ENCODE measurements around the gene AKAP8L.
A peak's percentile ranks its signal among the peaks of the same experiment; 100 is the strongest.
"Not testable (repeated sequence)": the region's sequence is repeated elsewhere in the genome, so short reads cannot be mapped to it uniquely, and the experiment has no call there.

AKAP8L gene

GRCh38 chr19:15421721-15422260 is 3.0 kb upstream of the AKAP8L start:
- Histone ChIP-seq H3K36me3 (ENCODE audit: control insufficient read depth, insufficient read depth, low read length, severe bottlenecking) (peaks cover 42% of the 10 kb centered on the region), H3K9ac (ENCODE audit: low read length) (no peak overlapping the region), H3K27me3 (replicated peaks; ENCODE audit: control insufficient read depth, insufficient read depth, low read length) (no peaks in the 10 kb centered on the region), H3K4me1 (ENCODE audit: control insufficient read depth, insufficient read depth, low read length) (peaks cover 18% of the 10 kb centered on the region), H3K4me3 (ENCODE audit: low read length) (no peak overlapping the region), H3K9me3 (ENCODE audit: control insufficient read depth, low read length) (no peaks in the 10 kb centered on the region)
- DNase-seq (ENCODE audit: low read depth) = no peak

GRCh38 chr19:15421136-15421695 is 2.4 kb upstream of the AKAP8L start:
- H3K27me3 ChIP-seq (replicated peaks; ENCODE audit: control insufficient read depth, insufficient read depth, low read length) = no peaks in the 10 kb centered on the region
- H3K36me3 ChIP-seq (ENCODE audit: control insufficient read depth, insufficient read depth, low read length, severe bottlenecking) = peaks cover 41% of the 10 kb centered on the region
- no peak for DNase-seq (ENCODE audit: low read depth)
- peaks cover 23% of the 10 kb centered on the region for H3K4me1 ChIP-seq (ENCODE audit: control insufficient read depth, insufficient read depth, low read length)
- no peaks in the 10 kb centered on the region for H3K9me3 ChIP-seq (ENCODE audit: control insufficient read depth, low read length)
- no peak overlapping the region for H3K4me3 ChIP-seq (ENCODE audit: low read length)
- H3K9ac ChIP-seq (ENCODE audit: low read length) = no peak overlapping the region

- peak overlapping the region; percentile 93 for H3K4me3 ChIP-seq (ENCODE audit: low read length)
- peak; percentile 15 for DNase-seq (ENCODE audit: low read depth)
- H3K9ac ChIP-seq (ENCODE audit: low read length) = peak overlapping the region; percentile 94
- H3K36me3 ChIP-seq (ENCODE audit: control insufficient read depth, insufficient read depth, low read length, severe bottlenecking) = peaks cover 41% of the 10 kb centered on the region
- no peaks in the 10 kb centered on the region for H3K9me3 ChIP-seq (ENCODE audit: control insufficient read depth, low read length)
- H3K4me1 ChIP-seq (ENCODE audit: control insufficient read depth, insufficient read depth, low read length) = peaks cover 23% of the 10 kb centered on the region
- H3K27me3 ChIP-seq (replicated peaks; ENCODE audit: control insufficient read depth, insufficient read depth, low read length) = no peaks in the 10 kb centered on the region
Observed at GRCh38 chr19:15419413-15420025, 731 bp upstream of the AKAP8L start.

- H3K9me3 ChIP-seq (ENCODE audit: control insufficient read depth, low read length) = no peaks in the 10 kb centered on the region
- peak; percentile 80 for DNase-seq (ENCODE audit: low read depth)
- H3K4me1 ChIP-seq (ENCODE audit: control insufficient read depth, insufficient read depth, low read length) = peaks cover 30% of the 10 kb centered on the region
- H3K4me3 ChIP-seq (ENCODE audit: low read length) = peak overlapping the region; percentile 93
- no peaks in the 10 kb centered on the region for H3K27me3 ChIP-seq (replicated peaks; ENCODE audit: control insufficient read depth, insufficient read depth, low read length)
- peaks cover 30% of the 10 kb centered on the region for H3K36me3 ChIP-seq (ENCODE audit: control insufficient read depth, insufficient read depth, low read length, severe bottlenecking)
- H3K9ac ChIP-seq (ENCODE audit: low read length) = peak overlapping the region; percentile 94
Observed at GRCh38 chr19:15418231-15418578, 583 bp downstream of the AKAP8L start.

GRCh38 chr19:15417699-15418098 is 1.1 kb downstream of the AKAP8L start:
- peak; percentile 52 for DNase-seq (ENCODE audit: low read depth)
- Histone ChIP-seq H3K9ac (ENCODE audit: low read length) (peak overlapping the region; percentile 94), H3K36me3 (ENCODE audit: control insufficient read depth, insufficient read depth, low read length, severe bottlenecking) (peaks cover 29% of the 10 kb centered on the region)

GRCh38 chr19:15412832-15413231 is 6.0 kb downstream of the AKAP8L start:
- Histone ChIP-seq H3K9me3 (ENCODE audit: control insufficient read depth, low read length) (no peaks in the 10 kb centered on the region), H3K9ac (ENCODE audit: low read length) (no peak overlapping the region), H3K27me3 (replicated peaks; ENCODE audit: control insufficient read depth, insufficient read depth, low read length) (no peaks in the 10 kb centered on the region), H3K4me3 (ENCODE audit: low read length) (no peak overlapping the region), H3K4me1 (ENCODE audit: control insufficient read depth, insufficient read depth, low read length) (peaks cover 44% of the 10 kb centered on the region), H3K36me3 (ENCODE audit: control insufficient read depth, insufficient read depth, low read length, severe bottlenecking) (peaks cover 49% of the 10 kb centered on the region)
- no peak for DNase-seq (ENCODE audit: low read depth)

More at GRCh38 chr19:15417699-15418098, 1.1 kb downstream of the AKAP8L start:
- Histone ChIP-seq H3K4me3 (ENCODE audit: low read length) (peak overlapping the region; percentile 93), H3K9me3 (ENCODE audit: control insufficient read depth, low read length) (no peaks in the 10 kb centered on the region), H3K4me1 (ENCODE audit: control insufficient read depth, insufficient read depth, low read length) (peaks cover 35% of the 10 kb centered on the region), H3K27me3 (replicated peaks; ENCODE audit: control insufficient read depth, insufficient read depth, low read length) (no peaks in the 10 kb centered on the region)

- peaks cover 36% of the 10 kb centered on the region for H3K4me1 ChIP-seq (ENCODE audit: control insufficient read depth, insufficient read depth, low read length)
- peaks cover 58% of the 10 kb centered on the region for H3K36me3 ChIP-seq (ENCODE audit: control insufficient read depth, insufficient read depth, low read length, severe bottlenecking)
Observed at GRCh38 chr19:15411351-15411750, 7.4 kb downstream of the AKAP8L start.

GRCh38 chr19:15404780-15405211 is 14.0 kb downstream of the AKAP8L start:
- no peaks in the 10 kb centered on the region for H3K9me3 ChIP-seq (ENCODE audit: control insufficient read depth, low read length)
- no peak overlapping the region for H3K9ac ChIP-seq (ENCODE audit: low read length)
- H3K27me3 ChIP-seq (replicated peaks; ENCODE audit: control insufficient read depth, insufficient read depth, low read length) = no peaks in the 10 kb centered on the region
- DNase-seq (ENCODE audit: low read depth) = no peak
- H3K36me3 ChIP-seq (ENCODE audit: control insufficient read depth, insufficient read depth, low read length, severe bottlenecking) = peaks cover 75% of the 10 kb centered on the region
- H3K4me3 ChIP-seq (ENCODE audit: low read length) = no peak overlapping the region
- peaks cover 22% of the 10 kb centered on the region for H3K4me1 ChIP-seq (ENCODE audit: control insufficient read depth, insufficient read depth, low read length)

More at GRCh38 chr19:15411351-15411750, 7.4 kb downstream of the AKAP8L start:
- DNase-seq (ENCODE audit: low read depth) = peak; percentile 24
- not testable (repeated sequence) for H3K4me3 ChIP-seq (ENCODE audit: low read length); H3K27me3 ChIP-seq (replicated peaks; ENCODE audit: control insufficient read depth, insufficient read depth, low read length); H3K9me3 ChIP-seq (ENCODE audit: control insufficient read depth, low read length); H3K9ac ChIP-seq (ENCODE audit: low read length)

GRCh38 chr19:15404097-15404779 is 14.6 kb downstream of the AKAP8L start:
- DNase-seq (ENCODE audit: low read depth) = no peak
- peaks cover 75% of the 10 kb centered on the region for H3K36me3 ChIP-seq (ENCODE audit: control insufficient read depth, insufficient read depth, low read length, severe bottlenecking)

GRCh38 chr19:15403151-15403531 is 15.6 kb downstream of the AKAP8L start:
- Histone ChIP-seq H3K4me1 (ENCODE audit: control insufficient read depth, insufficient read depth, low read length) (peaks cover 22% of the 10 kb centered on the region), H3K4me3 (ENCODE audit: low read length) (no peak overlapping the region), H3K36me3 (ENCODE audit: control insufficient read depth, insufficient read depth, low read length, severe bottlenecking) (peaks cover 80% of the 10 kb centered on the region), H3K9ac (ENCODE audit: low read length) (no peak overlapping the region), H3K9me3 (ENCODE audit: control insufficient read depth, low read length) (no peaks in the 10 kb centered on the region), H3K27me3 (replicated peaks; ENCODE audit: control insufficient read depth, insufficient read depth, low read length) (no peaks in the 10 kb centered on the region)
- no peak for DNase-seq (ENCODE audit: low read depth)

More at GRCh38 chr19:15404097-15404779, 14.6 kb downstream of the AKAP8L start:
- Histone ChIP-seq H3K9ac (ENCODE audit: low read length) (no peak overlapping the region), H3K27me3 (replicated peaks; ENCODE audit: control insufficient read depth, insufficient read depth, low read length) (no peaks in the 10 kb centered on the region), H3K4me1 (ENCODE audit: control insufficient read depth, insufficient read depth, low read length) (peaks cover 22% of the 10 kb centered on the region), H3K9me3 (ENCODE audit: control insufficient read depth, low read length) (no peaks in the 10 kb centered on the region), H3K4me3 (ENCODE audit: low read length) (no peak overlapping the region)

- peaks cover 22% of the 10 kb centered on the region for H3K4me1 ChIP-seq (ENCODE audit: control insufficient read depth, insufficient read depth, low read length)
- no peaks in the 10 kb centered on the region for H3K27me3 ChIP-seq (replicated peaks; ENCODE audit: control insufficient read depth, insufficient read depth, low read length)
- H3K9me3 ChIP-seq (ENCODE audit: control insufficient read depth, low read length) = no peaks in the 10 kb centered on the region
- no peak for DNase-seq (ENCODE audit: low read depth)
- no peak overlapping the region for H3K4me3 ChIP-seq (ENCODE audit: low read length)
- peaks cover 81% of the 10 kb centered on the region for H3K36me3 ChIP-seq (ENCODE audit: control insufficient read depth, insufficient read depth, low read length, severe bottlenecking)
- no peak overlapping the region for H3K9ac ChIP-seq (ENCODE audit: low read length)
Observed at GRCh38 chr19:15402411-15403150, 16.2 kb downstream of the AKAP8L start.
